GM12892 (cell line): ENCODE results near the gene PRKCG.

Experiments used
- POLR2A ChIP-seq: IDR thresholded peaks from 2 replicates; pipeline ENCODE4 v1.6.1; 2011; ENCODE audit warnings: low read depth, low read length, control low read depth
- POLR2AphosphoS5 ChIP-seq: IDR thresholded peaks from 2 replicates; pipeline ENCODE4 v1.6.1; 2011; ENCODE audit warnings: low read depth, low read length, control low read depth

DNA sequence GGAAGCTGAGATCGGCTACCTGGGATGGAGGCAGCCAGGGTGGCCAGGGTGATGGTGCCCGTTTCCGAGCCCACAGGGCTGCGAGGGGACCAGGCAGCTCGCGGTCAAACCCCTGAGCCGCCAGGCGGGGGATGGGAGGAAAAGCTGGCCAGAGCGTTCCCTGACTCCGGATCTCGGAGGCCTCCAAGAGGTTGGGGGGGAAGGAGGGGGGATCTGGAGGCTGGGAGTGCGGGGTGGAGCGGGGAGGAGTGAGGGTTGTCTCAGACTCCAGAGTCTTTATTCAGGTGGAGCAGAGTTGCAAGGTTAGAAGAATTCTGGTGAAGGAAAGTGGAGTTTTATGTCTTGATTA lies 28.1 kb downstream of the PRKCG start:
- TF ChIP-seq POLR2AphosphoS5 (no peak), POLR2A (no peak)
